Nephron progenitor cell (in vitro differentiated cells): ENCODE data around the gene ZNF620.
A peak's percentile ranks its signal among the peaks of the same experiment; 100 is the strongest.

ENCODE experiments used
- DNase-seq: peaks from one replicate; pipeline ENCODE4 v3.0.0; 2021
- H3K27ac Mint-ChIP-seq: 2 replicates; pipeline ENCODE4 v1.8.0; 2021; ENCODE audit warnings: mild to moderate bottlenecking, moderate library complexity, mixed read lengths
- H3K27me3 Mint-ChIP-seq: 2 replicates; pipeline ENCODE4 v1.8.0; 2021; ENCODE audit warnings: mild to moderate bottlenecking, low read depth, mixed read lengths; ENCODE audit not compliant: poor library complexity
- H3K36me3 Mint-ChIP-seq: 2 replicates; pipeline ENCODE4 v1.8.0; 2021; ENCODE audit warnings: low read depth, mixed read lengths
- H3K4me1 Mint-ChIP-seq: 2 replicates; pipeline ENCODE4 v1.8.0; 2021; ENCODE audit warnings: mixed read lengths
- H3K4me3 Mint-ChIP-seq: 2 replicates; pipeline ENCODE4 v1.8.0; 2021; ENCODE audit warnings: mild to moderate bottlenecking, moderate library complexity, mixed read lengths
- H3K9me3 Mint-ChIP-seq: 2 replicates; pipeline ENCODE4 v1.8.0; 2021; ENCODE audit warnings: mild to moderate bottlenecking, moderate library complexity, mixed read lengths
- TF ChIP-seq, protein P1 (sequence below): fragments of 200-600 bp; sonication (generic); IDR thresholded peaks from 2 replicates; pipeline ENCODE4 v1.5.0; 2021; ENCODE audit warnings: antibody characterized with exemption

Gene ZNF620

DNA sequence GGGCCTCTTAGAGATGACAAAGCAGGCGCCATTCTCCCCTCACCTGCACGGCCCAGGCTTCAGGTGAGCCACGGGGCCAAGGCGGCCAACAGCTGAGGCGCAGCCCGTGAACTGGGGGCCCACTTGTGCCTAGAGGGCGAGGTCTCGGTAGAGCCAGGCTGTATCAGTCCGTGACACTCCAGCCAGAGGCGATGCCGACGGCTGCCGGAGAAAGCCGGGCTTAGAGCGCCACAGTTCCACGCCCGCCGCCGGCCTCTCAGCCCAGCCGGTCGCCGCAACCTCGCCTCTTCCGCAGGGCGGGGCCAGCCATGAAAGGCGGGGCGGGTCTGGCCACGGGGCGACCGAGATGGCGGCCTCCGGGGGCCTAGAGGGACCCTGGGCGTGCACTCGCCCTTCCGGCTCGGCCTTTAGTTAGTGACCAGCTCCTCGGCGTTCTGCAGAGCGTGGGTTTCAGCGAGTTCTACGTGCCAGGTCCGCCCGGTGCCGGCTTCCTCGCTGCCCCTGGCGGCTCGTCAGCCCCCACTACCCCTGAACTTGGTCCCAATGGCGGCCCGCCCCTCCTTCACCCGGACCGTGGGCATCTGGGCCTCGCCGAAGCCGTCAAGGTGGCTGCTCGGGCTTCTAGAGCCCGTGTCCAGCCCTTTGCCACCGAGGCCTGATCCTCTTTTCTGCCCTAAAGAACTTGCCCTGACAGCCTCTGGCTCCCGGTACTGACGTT is 18.9 kb downstream of the ZNF620 start, which contains the start of gene ZNF621:
TSS of gene ZNF621 (plus strand) at position 393 of the 718 bp plus-strand sequence. CDS start 881 bp downstream, outside the sequence.
- Mint-ChIP-seq H3K4me3 (peak within 1 kb of the TSS; percentile 99), H3K9me3 (peaks cover under 1% of the 10 kb centered on the region), H3K27me3 (peaks cover 3% of the 10 kb centered on the region), H3K36me3 (peaks cover 33% of the 10 kb centered on the region), H3K27ac (peak within 1 kb of the TSS; percentile 95), H3K4me1 (peaks cover 29% of the 10 kb centered on the region)
- TF ChIP-seq, protein P1, sequence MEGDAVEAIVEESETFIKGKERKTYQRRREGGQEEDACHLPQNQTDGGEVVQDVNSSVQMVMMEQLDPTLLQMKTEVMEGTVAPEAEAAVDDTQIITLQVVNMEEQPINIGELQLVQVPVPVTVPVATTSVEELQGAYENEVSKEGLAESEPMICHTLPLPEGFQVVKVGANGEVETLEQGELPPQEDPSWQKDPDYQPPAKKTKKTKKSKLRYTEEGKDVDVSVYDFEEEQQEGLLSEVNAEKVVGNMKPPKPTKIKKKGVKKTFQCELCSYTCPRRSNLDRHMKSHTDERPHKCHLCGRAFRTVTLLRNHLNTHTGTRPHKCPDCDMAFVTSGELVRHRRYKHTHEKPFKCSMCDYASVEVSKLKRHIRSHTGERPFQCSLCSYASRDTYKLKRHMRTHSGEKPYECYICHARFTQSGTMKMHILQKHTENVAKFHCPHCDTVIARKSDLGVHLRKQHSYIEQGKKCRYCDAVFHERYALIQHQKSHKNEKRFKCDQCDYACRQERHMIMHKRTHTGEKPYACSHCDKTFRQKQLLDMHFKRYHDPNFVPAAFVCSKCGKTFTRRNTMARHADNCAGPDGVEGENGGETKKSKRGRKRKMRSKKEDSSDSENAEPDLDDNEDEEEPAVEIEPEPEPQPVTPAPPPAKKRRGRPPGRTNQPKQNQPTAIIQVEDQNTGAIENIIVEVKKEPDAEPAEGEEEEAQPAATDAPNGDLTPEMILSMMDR, result no peak
- peak; percentile 92 for DNase-seq

DNA sequence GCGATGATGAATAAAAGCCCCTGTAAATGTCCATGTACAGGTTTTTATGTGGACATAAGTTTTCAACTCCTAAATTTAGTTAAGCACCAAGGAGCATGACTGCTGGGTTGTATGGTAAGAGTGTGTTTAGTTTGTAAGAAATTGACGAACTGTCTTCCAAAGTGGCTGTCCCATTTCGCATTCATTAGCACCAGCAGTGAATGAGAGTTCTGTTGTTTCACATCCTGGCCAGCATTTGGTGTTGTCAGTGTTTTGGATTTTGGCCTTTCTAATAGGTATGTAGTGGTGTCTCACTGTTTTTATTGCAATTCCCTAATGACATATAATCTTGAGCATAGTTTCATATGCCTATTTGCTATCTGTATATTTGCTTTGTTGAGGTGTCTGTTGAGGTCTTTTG is 22.6 kb downstream of the ZNF620 start:
- no peak overlapping the region for H3K4me3 Mint-ChIP-seq
- peaks cover 70% of the 10 kb centered on the region for H3K36me3 Mint-ChIP-seq
- DNase-seq, result no peak
- peaks cover 29% of the 10 kb centered on the region for H3K4me1 Mint-ChIP-seq
- H3K27ac Mint-ChIP-seq, result no peak overlapping the region
- H3K9me3 Mint-ChIP-seq, result peaks cover 35% of the 10 kb centered on the region
- TF ChIP-seq, protein P1, result no peak
- H3K27me3 Mint-ChIP-seq, result peaks cover 3% of the 10 kb centered on the region

DNA sequence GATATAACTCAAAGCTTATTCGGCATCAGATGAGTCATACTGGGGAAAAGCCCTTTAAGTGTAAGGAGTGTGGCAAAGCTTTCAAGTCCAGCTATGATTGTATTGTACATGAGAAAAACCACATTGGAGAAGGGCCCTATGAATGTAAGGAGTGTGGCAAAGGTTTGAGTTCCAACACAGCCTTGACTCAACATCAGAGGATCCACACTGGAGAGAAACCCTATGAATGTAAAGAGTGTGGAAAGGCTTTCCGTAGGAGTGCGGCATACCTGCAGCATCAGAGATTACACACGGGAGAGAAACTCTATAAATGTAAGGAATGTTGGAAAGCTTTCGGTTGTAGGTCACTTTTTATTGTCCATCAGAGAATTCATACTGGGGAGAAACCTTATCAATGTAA is 26.4 kb downstream of the ZNF620 start:
- Mint-ChIP-seq H3K4me3 (no peak overlapping the region), H3K36me3 (peaks cover 99% of the 10 kb centered on the region), H3K9me3 (peaks cover 68% of the 10 kb centered on the region), H3K27ac (no peak overlapping the region), H3K27me3 (no peaks in the 10 kb centered on the region), H3K4me1 (peaks cover 5% of the 10 kb centered on the region)
- TF ChIP-seq, protein P1, result no peak
- DNase-seq, result no peak

DNA sequence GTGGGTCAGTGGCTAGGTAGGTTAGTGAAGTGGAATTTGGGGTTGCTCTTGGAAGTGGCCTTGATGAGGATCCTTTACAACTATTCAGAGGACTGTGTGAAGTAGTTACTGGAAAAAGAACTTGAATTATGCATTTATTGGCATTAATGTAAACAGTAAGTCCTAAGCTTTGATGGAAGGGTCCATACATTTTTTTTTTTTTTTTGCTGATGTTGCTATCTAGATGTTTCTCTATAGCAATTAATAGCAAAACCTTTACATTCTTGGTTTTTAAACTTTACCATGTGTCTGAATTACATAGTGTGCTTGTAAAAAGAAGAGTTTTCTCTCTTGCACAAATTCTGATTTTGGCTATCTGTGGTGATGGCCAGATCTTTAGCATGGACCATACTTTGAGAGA is 28.4 kb downstream of the ZNF620 start:
- Mint-ChIP-seq H3K27ac (no peak overlapping the region), H3K4me3 (no peak overlapping the region), H3K9me3 (peaks cover 88% of the 10 kb centered on the region), H3K4me1 (no peaks in the 10 kb centered on the region), H3K27me3 (no peaks in the 10 kb centered on the region), H3K36me3 (peaks cover 100% of the 10 kb centered on the region)
- TF ChIP-seq, protein P1, result no peak
- no peak for DNase-seq

DNA sequence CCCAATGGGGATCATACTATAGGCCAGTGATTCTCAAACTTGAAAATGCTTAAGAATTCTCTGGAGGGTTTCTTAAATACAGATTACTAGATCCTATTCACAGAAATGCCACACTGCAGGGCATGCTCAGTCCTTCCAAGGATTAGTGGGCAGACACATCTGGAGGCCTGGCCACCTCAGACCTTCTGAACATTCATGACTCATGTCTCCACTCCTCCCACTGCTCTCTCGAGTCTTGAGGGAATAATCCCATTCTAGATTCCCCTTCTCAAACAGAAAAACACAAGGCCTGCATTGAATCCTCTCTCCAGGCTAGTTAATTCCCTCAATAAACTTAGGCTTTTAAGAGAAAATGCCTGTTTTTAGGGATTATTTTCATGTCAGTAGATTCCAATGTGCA is 41.0 kb downstream of the ZNF620 start:
- DNase-seq, result no peak
- H3K27me3 Mint-ChIP-seq, result no peaks in the 10 kb centered on the region
- TF ChIP-seq, protein P1, result no peak
- H3K36me3 Mint-ChIP-seq, result peaks cover 22% of the 10 kb centered on the region
- peaks cover 4% of the 10 kb centered on the region for H3K4me1 Mint-ChIP-seq
- H3K4me3 Mint-ChIP-seq, result no peak overlapping the region
- peaks cover 21% of the 10 kb centered on the region for H3K9me3 Mint-ChIP-seq
- H3K27ac Mint-ChIP-seq, result no peak overlapping the region

DNA sequence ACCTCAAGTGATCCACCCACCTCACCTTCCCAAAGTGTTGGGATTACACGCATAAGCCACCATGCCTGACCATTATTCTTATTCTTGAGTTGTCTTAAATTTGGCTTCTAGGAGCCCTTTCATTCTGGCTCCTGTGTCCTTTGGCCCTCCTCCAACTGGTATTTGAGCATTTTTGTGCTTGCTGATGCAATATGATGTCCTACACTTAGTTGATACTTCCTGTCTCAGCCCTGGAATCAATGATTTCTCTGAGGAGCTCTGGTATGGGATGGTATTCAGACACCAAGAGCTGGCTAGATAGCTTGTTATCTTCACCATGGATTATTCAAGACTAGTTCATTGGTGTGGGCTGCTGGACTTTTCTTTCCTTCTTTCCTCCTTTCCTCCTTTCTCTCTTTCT is 44.3 kb downstream of the ZNF620 start:
- H3K27me3 Mint-ChIP-seq, result no peaks in the 10 kb centered on the region
- H3K4me3 Mint-ChIP-seq, result no peak overlapping the region
- H3K27ac Mint-ChIP-seq, result no peak overlapping the region
- TF ChIP-seq, protein P1, result no peak
- no peak for DNase-seq
- peaks cover 28% of the 10 kb centered on the region for H3K9me3 Mint-ChIP-seq
- peaks cover 22% of the 10 kb centered on the region for H3K36me3 Mint-ChIP-seq
- H3K4me1 Mint-ChIP-seq, result peaks cover 4% of the 10 kb centered on the region
